K562 (cell line): ENCODE data around the gene S100A4. TPM values are rescaled to one million over a fixed set of nuclear protein-coding genes. Genes with fewer than 3 reads are reported as not detected.

Experiments used
- ATAC-seq: fragments of 200-7000 bp; cut with Tn5 transposase; 3 replicates; pipeline ENCODE4 v1.9.1; 2020; ENCODE audit warnings: moderate library complexity
- BruUV-seq: library from RNA; stranded (reverse); fragments of 400-500 nt; replicated peaks from 2 replicates; lab custom pipeline; 2021; lab: Mats Ljungman, UMichigan
- CTCF ChIA-PET: fragments of 300-600 bp; formaldehyde crosslinking; extraction: SDS; loops from one replicate; lab custom pipeline; 2021; ENCODE audit warnings: low intra/inter-chr PET ratio; lab: Yijun Ruan, JAX
- POLR2A ChIA-PET: fragments of 300-600, 350-650 bp; sonication (Branson Sonifier 250); formaldehyde crosslinking; extraction: SDS; loops from one replicate; lab custom pipeline; 2021; ENCODE audit warnings: antibody characterized with exemption, inconsistent platforms; lab: Yijun Ruan, JAX
- DNase-seq, 4 experiments: peaks; one replicate each; pipeline versions ENCODE4 v3.0.0 to v3.0.0-alpha.2; 2011 to 2018; ENCODE audit warnings: low spot score in 3 of 4, mixed read lengths in 3 of 4; ENCODE audit errors: extremely low read depth in 1 of 4
- FAIRE-seq: peaks from 2 replicates; lab custom pipeline; 2011; peaks lifted over from hg19 to GRCh38; lab: Jason Lieb, UNC
- H2AFZ ChIP-seq: 2 replicates; pipeline ENCODE4 v1.6.0; 2011; ENCODE audit warnings: low read depth, low read length, control low read depth, inconsistent platforms
- H3K27ac ChIP-seq: fragments of 200-600 bp; 3 replicates; pipeline ENCODE4 v1.8.0; 2011; ENCODE audit warnings: low read depth, mild to moderate bottlenecking, control low read depth, inconsistent platforms, low read length, moderate library complexity, mixed read lengths; ENCODE audit errors: extremely low read depth
- H3K27me3 ChIP-seq, 2 experiments: fragments of 300-600 bp in 1 of 2; 2 replicates in 1 of 2; 3 replicates in 1 of 2; pipeline versions ENCODE4 v1.6.0 to v1.8.0; 2011; ENCODE audit warnings: inconsistent platforms in 2 of 2, low read length in 2 of 2, mild to moderate bottlenecking in 1 of 2, mixed read lengths in 1 of 2, moderate library complexity in 1 of 2; ENCODE audit not compliant: control insufficient read depth in 2 of 2, insufficient read depth in 2 of 2
- H3K36me3 ChIP-seq: fragments of 300-600 bp; 3 replicates; pipeline ENCODE4 v1.8.0; 2011; ENCODE audit warnings: mild to moderate bottlenecking, low read length, inconsistent platforms; ENCODE audit not compliant: control insufficient read depth, insufficient read depth
- H3K4me1 ChIP-seq, 2 experiments: fragments of 200-600 bp in 1 of 2; replicated peaks in 1 of 2; 2 replicates in 1 of 2; 3 replicates in 1 of 2; pipeline versions ENCODE4 v1.5.1 to v1.8.0; 2011; ENCODE audit warnings: inconsistent platforms in 2 of 2, low read length in 2 of 2, mild to moderate bottlenecking in 1 of 2, mixed read lengths in 1 of 2, moderate library complexity in 1 of 2; ENCODE audit not compliant: control insufficient read depth in 2 of 2, insufficient read depth in 2 of 2
- H3K4me2 ChIP-seq: 2 replicates; pipeline ENCODE4 v1.6.1; 2011; ENCODE audit warnings: low read length, control low read depth, inconsistent platforms, mixed read lengths; ENCODE audit not compliant: insufficient read depth
- H3K4me3 ChIP-seq: fragments of 200-600 bp; sonication (generic), shearing (Covaris generic); 2 replicates; pipeline ENCODE4 v1.5.1; 2016; ENCODE audit warnings: control low read depth, inconsistent platforms
- H3K79me2 ChIP-seq: fragments of 200-600 bp; 3 replicates; pipeline ENCODE4 v1.8.0; 2011; ENCODE audit warnings: low read length, inconsistent platforms; ENCODE audit not compliant: control insufficient read depth, insufficient read depth
- H3K9ac ChIP-seq, 2 experiments: 2 replicates each; pipeline versions ENCODE4 v1.6.0 to v1.6.1; 2011; ENCODE audit warnings: low read depth in 2 of 2, low read length in 2 of 2, control low read depth in 1 of 2, inconsistent platforms in 1 of 2, mild to moderate bottlenecking in 1 of 2, mixed read lengths in 1 of 2; ENCODE audit not compliant: insufficient read depth in 1 of 2
- H3K9me1 ChIP-seq: one replicate; pipeline ENCODE4 v1.6.0; 2011; ENCODE audit warnings: inconsistent platforms, mild to moderate bottlenecking, low read length, moderate library complexity; ENCODE audit not compliant: control insufficient read depth, insufficient read depth
- H3K9me3 ChIP-seq: replicated peaks from 2 replicates; pipeline ENCODE4 v1.5.1; 2011; ENCODE audit warnings: low read depth, low read length, inconsistent platforms; ENCODE audit not compliant: control insufficient read depth, insufficient read depth
- H4K20me1 ChIP-seq: replicated peaks from 2 replicates; pipeline ENCODE4 v1.6.1; 2011; ENCODE audit warnings: low read length, inconsistent platforms, mixed read lengths; ENCODE audit not compliant: control insufficient read depth, insufficient read depth
- ASH1L ChIP-seq: fragments of 450-650 bp; IDR thresholded peaks from 2 replicates; pipeline ENCODE4 v1.6.1; 2018; ENCODE audit warnings: borderline replicate concordance, mild to moderate bottlenecking, low read depth; ENCODE audit not compliant: partially characterized antibody
- EHMT2 ChIP-seq: fragments of 450-650 bp; IDR thresholded peaks from 2 replicates; pipeline ENCODE4 v1.6.1; 2018; ENCODE audit warnings: antibody characterized with exemption
- EP400 ChIP-seq: fragments of 450-650 bp; IDR thresholded peaks from 2 replicates; pipeline ENCODE4 v1.6.1; 2017; ENCODE audit warnings: antibody characterized with exemption, mild to moderate bottlenecking, moderate library complexity
- FOXK1 ChIP-seq: sonication (generic); formaldehyde crosslinking; IDR thresholded peaks from 2 replicates; pipeline ENCODE4 v1.8.0; 2022; ENCODE audit warnings: missing genetic modification reagents, mild to moderate bottlenecking, borderline replicate concordance
- GATA2 ChIP-seq: sonication (generic); formaldehyde crosslinking; IDR thresholded peaks from 2 replicates; pipeline ENCODE4 v1.4.0; 2020; ENCODE audit warnings: mild to moderate bottlenecking, missing genetic modification reagents
- HNRNPL ChIP-seq: fragments of 200-400 bp; formaldehyde crosslinking; IDR thresholded peaks from 2 replicates; pipeline ENCODE4 v1.6.1; 2017; ENCODE audit warnings: low read depth, mild to moderate bottlenecking, low read length
- KAT7 ChIP-seq: sonication (generic); formaldehyde crosslinking; IDR thresholded peaks from 2 replicates; pipeline ENCODE4 v1.8.0; 2022; ENCODE audit warnings: missing genetic modification reagents, mild to moderate bottlenecking, borderline replicate concordance
- MAZ ChIP-seq, 2 experiments: fragments of 450-650 bp in 1 of 2; sonication (generic) in 1 of 2; formaldehyde crosslinking; IDR thresholded peaks in 1 of 2; conservative IDR thresholded peaks in 1 of 2; 2 replicates each; pipeline versions ENCODE4 v1.4.0 to v1.5.0; 2020; ENCODE audit warnings: mild to moderate bottlenecking in 1 of 2, missing genetic modification reagents in 1 of 2
- MEF2A ChIP-seq: IDR thresholded peaks from 2 replicates; pipeline ENCODE4 v1.6.1; 2011; ENCODE audit warnings: low read depth, mild to moderate bottlenecking, low read length, moderate library complexity; ENCODE audit not compliant: control insufficient read depth
- MYC ChIP-seq, 2 experiments: fragments of 250-450 bp in 1 of 2; sonication (Bioruptor Pico) in 1 of 2; IDR thresholded peaks; 2 replicates each; pipeline versions ENCODE4 v1.5.1 to v1.6.1; 2012 to 2021; ENCODE audit warnings: low read depth in 2 of 2, borderline replicate concordance in 1 of 2, improper control_type of control experiment in 1 of 2, low read length in 1 of 2, mild to moderate bottlenecking in 1 of 2, moderate library complexity in 1 of 2
- NCOA1 ChIP-seq: fragments of 450-650 bp; IDR thresholded peaks from 2 replicates; pipeline ENCODE4 v1.6.1; 2016; ENCODE audit warnings: low read depth
- NEUROD1 ChIP-seq: fragments of 150-350 bp; IDR thresholded peaks from 2 replicates; pipeline ENCODE4 v1.6.1; 2014; ENCODE audit warnings: borderline replicate concordance, low read length, low read depth; ENCODE audit not compliant: partially characterized antibody
- SP2 ChIP-seq: IDR thresholded peaks from 2 replicates; pipeline ENCODE4 v1.6.1; 2011; ENCODE audit warnings: mild to moderate bottlenecking, low read depth, low read length, moderate library complexity; ENCODE audit not compliant: poor library complexity, severe bottlenecking; ENCODE audit errors: extremely low read depth
- ZBTB17 ChIP-seq: fragments of 450-650 bp; formaldehyde crosslinking; IDR thresholded peaks from 2 replicates; pipeline ENCODE4 v1.4.0; 2020; ENCODE audit warnings: mild to moderate bottlenecking
- WGBS: fragments of 100-300 bp; shearing (Covaris generic); methylation state at CpG from one replicate; pipeline ENCODE4 v1.1.6; 2016; ENCODE audit warnings: low coverage, mixed read lengths; ENCODE audit not compliant: insufficient coverage; ENCODE audit errors: missing lambda C conversion rate; 5-methylcytosine and 5-hydroxymethylcytosine counted together
- in situ Hi-C: fragments of 300-500 bp; cut with MboI; formaldehyde crosslinking; loops from 4 replicates; pipeline ENCODE4 v1.15.0; 2018; ENCODE audit warnings: inconsistent platforms, mixed read lengths
- intact Hi-C: fragments of 100-400 bp; cut with micrococcal nuclease; formaldehyde crosslinking; loops from 2 replicates; pipeline ENCODE4 v1.14.2; 2022
- polyA plus RNA-seq, 8 experiments: library from polyadenylated mRNA; depleted of rRNA in 4 of 8; stranded (reverse) in 5 of 8; unstranded in 3 of 8; fragments of >200 nt; fragmentation: Nextera tagmentation in 2 of 8; fragmentation: Illumina TruSeq in 1 of 8; extraction: Ambion mirVana in 2 of 8; extraction: Trizol in 1 of 8; gene quantifications; 2 replicates each; pipeline versions ENCODE4 v1.2.1 to v1.2.3, GENCODE V29; 2011 to 2014; ENCODE audit warnings: inconsistent platforms in 1 of 8, missing spikeins in 1 of 8
- total RNA-seq, 7 experiments: library from RNA; depleted of rRNA in 6 of 7; stranded (reverse); fragments of >200 nt in 6 of 7; fragmentation: Illumina TruSeq in 2 of 7; extraction: Trizol in 2 of 7; gene quantifications; 2 replicates each; pipeline versions ENCODE4 v1.2.1 to v1.2.3, GENCODE V29; 2011 to 2021; ENCODE audit warnings: low replicate concordance in 1 of 7
- TF ChIP-seq, protein P1 (sequence below): IDR thresholded peaks from 2 replicates; pipeline ENCODE4 v1.6.1; 2014; ENCODE audit warnings: antibody characterized with exemption
- TF ChIP-seq, protein P2 (sequence below): fragments of 450-650 bp; IDR thresholded peaks from 2 replicates; pipeline ENCODE4 v1.6.1; 2016; ENCODE audit warnings: missing biosample characterization, missing genetic modification characterization

The S100A4 gene
- total and polyA plus RNA-seq, 9 of the 15 experiments (the other 6 are each of a cell fraction or from before 2014, with no cell fraction given), result 3.7 to 20.1 (median 11.2) TPM

GRCh38 chr1:153509729-153510354 lies 35.8 kb downstream of the S100A4 start:
- peak; percentile 68 to 75 (median 71) for DNase-seq
- TF ChIP-seq EHMT2 (no peak), NEUROD1 (no peak), ASH1L (no peak), GATA2 (CRISPR knock-in tag) (no peak), MYC (IDR thresholded peaks at IDR 0.05; ENCODE audit: low read depth, low read length) (peak; percentile 65; the same call in 1 of the 2 replicates), MYC (CRISPR knock-in tag; IDR thresholded peaks at IDR 0.05; ENCODE audit: borderline replicate concordance, low read depth) (no peak), FOXK1 (0 out of 2 replicates have a peak, but pooled peaks have one; percentile 19), HNRNPL (0 out of 2 replicates have a peak, but pooled peaks have one; percentile 49), MEF2A (no peak), KAT7 (no peak), ZBTB17 (CRISPR knock-in tag) (no peak), MAZ (CRISPR knock-in tag; conservative IDR thresholded peaks at IDR 0.05 in 1 of 2, IDR thresholded peaks at IDR 0.05 in 1 of 2) (no peak), SP2 (no peak), EP400 (peak; percentile 18; the same call in 1 of the 2 replicates), NCOA1 (no peak)
- TF ChIP-seq, protein P1, sequence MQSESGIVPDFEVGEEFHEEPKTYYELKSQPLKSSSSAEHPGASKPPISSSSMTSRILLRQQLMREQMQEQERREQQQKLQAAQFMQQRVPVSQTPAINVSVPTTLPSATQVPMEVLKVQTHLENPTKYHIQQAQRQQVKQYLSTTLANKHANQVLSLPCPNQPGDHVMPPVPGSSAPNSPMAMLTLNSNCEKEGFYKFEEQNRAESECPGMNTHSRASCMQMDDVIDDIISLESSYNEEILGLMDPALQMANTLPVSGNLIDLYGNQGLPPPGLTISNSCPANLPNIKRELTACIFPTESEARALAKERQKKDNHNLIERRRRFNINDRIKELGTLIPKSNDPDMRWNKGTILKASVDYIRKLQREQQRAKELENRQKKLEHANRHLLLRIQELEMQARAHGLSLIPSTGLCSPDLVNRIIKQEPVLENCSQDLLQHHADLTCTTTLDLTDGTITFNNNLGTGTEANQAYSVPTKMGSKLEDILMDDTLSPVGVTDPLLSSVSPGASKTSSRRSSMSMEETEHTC, result no peak
- TF ChIP-seq, protein P2, sequence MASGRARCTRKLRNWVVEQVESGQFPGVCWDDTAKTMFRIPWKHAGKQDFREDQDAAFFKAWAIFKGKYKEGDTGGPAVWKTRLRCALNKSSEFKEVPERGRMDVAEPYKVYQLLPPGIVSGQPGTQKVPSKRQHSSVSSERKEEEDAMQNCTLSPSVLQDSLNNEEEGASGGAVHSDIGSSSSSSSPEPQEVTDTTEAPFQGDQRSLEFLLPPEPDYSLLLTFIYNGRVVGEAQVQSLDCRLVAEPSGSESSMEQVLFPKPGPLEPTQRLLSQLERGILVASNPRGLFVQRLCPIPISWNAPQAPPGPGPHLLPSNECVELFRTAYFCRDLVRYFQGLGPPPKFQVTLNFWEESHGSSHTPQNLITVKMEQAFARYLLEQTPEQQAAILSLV (tag), result no peak

More at GRCh38 chr1:153509729-153510354, 35.8 kb downstream of the S100A4 start:
- 7% methylated on average over 4 of the region's 4 CpGs for WGBS
- ChIA-PET CTCF (interaction anchor here (0.6 to 4.6 kb wide), 7 partner anchors 10 to 1471 kb away, joined by 3 to 58 read pairs (median 4); partner anchors contain the start of genes HAX1, RAB13 and S100A2), POLR2A (interaction anchor here (0.6 kb wide), 1 partner anchor 109 kb away, joined by 3 read pairs; no protein-coding TSS in a partner anchor)
- intact Hi-C loops (loop anchor here (5.0 to 10.0 kb wide), 3 partner anchors 162 to 477 kb away; partner anchors contain the start of genes ILF2, RAB13 and SLC27A3), in situ Hi-C loops (loop anchor here (5.0 to 10.0 kb wide), 3 partner anchors 55 to 475 kb away; partner anchors contain the start of genes RAB13 and S100A2)
- FAIRE-seq (peak; percentile 85), ATAC-seq (peak; percentile 84)
- no peak overlapping the region for H3K4me3 ChIP-seq
- no peaks in the 10 kb centered on the region for H3K9me1 ChIP-seq
- H3K27ac ChIP-seq, result no peak overlapping the region
- no peaks in the 10 kb centered on the region for H3K9me3 ChIP-seq
- peak overlapping the region; percentile 73 for H2AFZ ChIP-seq
- H3K36me3 ChIP-seq, result no peaks in the 10 kb centered on the region
- H3K4me2 ChIP-seq, result no peak overlapping the region
- BruUV-seq, result no TSS peak
- H3K4me1 ChIP-seq, result peaks cover 0 to 11% of the 10 kb centered on the region in 2 experiments; a peak in 2 of 5 replicates
- no peaks in the 10 kb centered on the region for H3K79me2 ChIP-seq
- no peaks in the 10 kb centered on the region for H4K20me1 ChIP-seq
- H3K27me3 ChIP-seq, result no peaks in the 10 kb centered on the region
- H3K9ac ChIP-seq, result peak overlapping the region in 1 of 2 experiments; percentile 2; a peak in 1 of 4 replicates
